Progenitor cell of endocrine pancreas (in vitro differentiated cells): Measurements from ENCODE around the gene POLR2M. TPM values are rescaled to one million over a fixed set of nuclear protein-coding genes. Genes with fewer than 3 reads are reported as not detected.

ENCODE experiments used
- DNase-seq: peaks from one replicate; pipeline ENCODE4 v3.0.0; 2021; ENCODE audit warnings: low spot score; ENCODE audit not compliant: unreplicated experiment
- H3K27ac Mint-ChIP-seq: 2 replicates; pipeline ENCODE4 v1.8.0; 2021; ENCODE audit warnings: mild to moderate bottlenecking, moderate library complexity, mixed read lengths
- H3K27me3 Mint-ChIP-seq: 2 replicates; pipeline ENCODE4 v1.8.0; 2021; ENCODE audit warnings: mixed read lengths
- H3K36me3 Mint-ChIP-seq: 2 replicates; pipeline ENCODE4 v1.8.0; 2022; ENCODE audit warnings: mixed read lengths; ENCODE audit not compliant: insufficient read depth
- H3K4me1 Mint-ChIP-seq: 2 replicates; pipeline ENCODE4 v1.8.0; 2021; ENCODE audit warnings: low read depth, mixed read lengths
- H3K4me3 Mint-ChIP-seq: 2 replicates; pipeline ENCODE4 v1.8.0; 2021; ENCODE audit warnings: low read depth, mild to moderate bottlenecking, moderate library complexity, mixed read lengths
- H3K9me3 Mint-ChIP-seq: 2 replicates; pipeline ENCODE4 v1.8.0; 2021; ENCODE audit warnings: low read depth, mixed read lengths
- total RNA-seq: library from RNA; stranded (reverse); gene quantifications from 2 replicates; pipeline ENCODE4 v1.2.1, GENCODE V29; 2021
- TF ChIP-seq, protein P1 (sequence below): fragments of 200-600 bp; sonication (generic); IDR thresholded peaks from one replicate; pipeline ENCODE4 v1.5.0; 2021; ENCODE audit warnings: antibody characterized with exemption, mild to moderate bottlenecking; ENCODE audit not compliant: unreplicated experiment

POLR2M gene
- total RNA-seq, 1 donor from 2014 or later = 64.3 TPM

DNA sequence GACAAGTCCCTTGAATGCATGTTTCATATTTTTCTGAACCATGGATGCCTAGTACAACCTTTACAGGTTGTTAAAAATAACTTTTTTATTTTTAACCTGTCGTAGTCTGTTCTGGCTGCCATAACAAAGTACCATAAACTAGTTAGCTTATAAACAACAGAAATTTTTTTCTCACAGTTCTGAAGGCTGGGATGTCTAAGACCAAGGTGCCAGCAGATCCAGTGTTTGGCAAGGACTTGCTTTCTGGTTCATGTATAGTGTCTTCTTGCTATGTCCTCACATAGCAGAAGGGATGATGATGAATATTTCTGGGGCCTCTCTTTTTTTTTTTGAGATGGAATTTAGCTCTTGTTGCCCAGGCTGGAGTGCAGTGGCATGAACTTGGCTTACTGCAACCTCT, 23.0 kb upstream of the POLR2M start:
- Mint-ChIP-seq H3K4me1 (no peaks in the 10 kb centered on the region), H3K4me3 (no peak overlapping the region), H3K27me3 (no peaks in the 10 kb centered on the region), H3K27ac (no peak overlapping the region), H3K36me3 (peaks cover 1% of the 10 kb centered on the region), H3K9me3 (no peaks in the 10 kb centered on the region)
- TF ChIP-seq, protein P1, sequence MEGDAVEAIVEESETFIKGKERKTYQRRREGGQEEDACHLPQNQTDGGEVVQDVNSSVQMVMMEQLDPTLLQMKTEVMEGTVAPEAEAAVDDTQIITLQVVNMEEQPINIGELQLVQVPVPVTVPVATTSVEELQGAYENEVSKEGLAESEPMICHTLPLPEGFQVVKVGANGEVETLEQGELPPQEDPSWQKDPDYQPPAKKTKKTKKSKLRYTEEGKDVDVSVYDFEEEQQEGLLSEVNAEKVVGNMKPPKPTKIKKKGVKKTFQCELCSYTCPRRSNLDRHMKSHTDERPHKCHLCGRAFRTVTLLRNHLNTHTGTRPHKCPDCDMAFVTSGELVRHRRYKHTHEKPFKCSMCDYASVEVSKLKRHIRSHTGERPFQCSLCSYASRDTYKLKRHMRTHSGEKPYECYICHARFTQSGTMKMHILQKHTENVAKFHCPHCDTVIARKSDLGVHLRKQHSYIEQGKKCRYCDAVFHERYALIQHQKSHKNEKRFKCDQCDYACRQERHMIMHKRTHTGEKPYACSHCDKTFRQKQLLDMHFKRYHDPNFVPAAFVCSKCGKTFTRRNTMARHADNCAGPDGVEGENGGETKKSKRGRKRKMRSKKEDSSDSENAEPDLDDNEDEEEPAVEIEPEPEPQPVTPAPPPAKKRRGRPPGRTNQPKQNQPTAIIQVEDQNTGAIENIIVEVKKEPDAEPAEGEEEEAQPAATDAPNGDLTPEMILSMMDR = no peak
- DNase-seq = no peak

DNA sequence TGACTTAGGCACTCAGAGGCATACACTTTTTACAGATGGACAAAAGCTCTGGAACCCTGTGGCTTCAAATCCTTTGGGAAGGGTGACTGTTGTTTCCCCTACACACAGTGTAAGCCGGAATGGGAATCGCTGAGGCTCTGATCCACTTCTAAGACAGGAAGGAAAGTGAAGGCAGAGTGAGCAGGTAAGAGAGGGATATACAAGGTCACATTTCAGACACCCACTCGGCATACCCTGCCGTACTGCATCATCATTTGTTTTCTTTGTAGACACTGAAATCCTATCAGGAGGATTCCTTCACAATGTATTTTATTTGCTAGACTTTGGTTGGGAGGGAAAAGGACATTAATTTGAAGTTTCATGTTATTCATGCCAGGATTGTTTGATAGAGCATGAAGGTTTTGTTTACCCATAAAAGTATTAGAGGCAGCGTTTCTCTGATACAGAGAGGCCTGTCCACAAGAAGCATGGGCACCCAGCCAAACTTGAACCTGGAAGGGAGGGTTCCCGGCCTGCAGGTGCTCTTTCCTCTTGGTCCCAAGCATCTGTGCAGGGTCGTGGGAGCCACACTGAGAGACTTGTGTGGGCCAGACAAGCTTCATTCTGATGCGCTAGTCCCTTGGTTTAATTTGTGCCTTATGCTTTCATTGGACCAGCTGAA, 21.9 kb upstream of the POLR2M start:
- H3K9me3 Mint-ChIP-seq = no peaks in the 10 kb centered on the region
- no peaks in the 10 kb centered on the region for H3K27me3 Mint-ChIP-seq
- H3K4me1 Mint-ChIP-seq = no peaks in the 10 kb centered on the region
- peaks cover 1% of the 10 kb centered on the region for H3K36me3 Mint-ChIP-seq
- DNase-seq = no peak
- peak overlapping the region; percentile 71 for H3K27ac Mint-ChIP-seq
- TF ChIP-seq, protein P1 = no peak
- H3K4me3 Mint-ChIP-seq = no peak overlapping the region

DNA sequence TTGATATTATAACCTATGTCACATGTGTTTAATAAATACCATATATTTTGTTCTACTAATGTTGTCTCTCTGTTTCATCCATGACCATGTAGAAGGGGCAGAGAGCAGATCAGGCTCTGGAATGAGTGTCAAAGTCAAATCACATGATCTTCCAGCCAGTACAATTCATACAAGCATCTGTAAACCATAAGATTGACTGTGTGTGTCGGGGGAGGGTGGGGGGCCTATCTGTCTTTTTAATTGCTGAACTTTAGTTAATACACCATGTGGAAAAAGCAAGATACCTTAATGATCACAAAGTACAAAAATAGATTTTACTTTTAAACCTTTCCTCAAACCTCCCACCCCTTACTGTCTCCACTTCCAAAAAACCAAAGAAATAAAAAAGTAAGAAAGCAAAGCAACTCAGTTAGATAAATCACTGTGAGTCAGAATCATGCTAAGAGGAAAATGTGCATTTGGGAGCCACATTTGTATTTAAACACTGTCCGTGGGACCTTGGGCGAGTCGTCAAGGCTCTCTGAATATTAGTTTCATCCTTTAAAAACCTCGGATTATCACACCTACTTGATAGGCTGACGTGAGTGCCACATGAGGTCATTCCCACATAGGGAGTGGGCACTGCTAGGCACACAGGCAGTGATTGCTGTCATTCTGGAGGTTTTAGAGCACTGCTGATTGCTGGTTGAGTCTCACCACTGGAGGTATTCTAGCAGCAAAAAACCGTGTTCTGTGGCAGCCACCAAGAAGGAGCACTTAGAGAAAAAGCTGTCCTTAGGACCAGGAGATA, 21.0 kb upstream of the POLR2M start:
- TF ChIP-seq, protein P1 = no peak
- peak overlapping the region; percentile 17 for H3K27ac Mint-ChIP-seq
- peaks cover 1% of the 10 kb centered on the region for H3K36me3 Mint-ChIP-seq
- no peak overlapping the region for H3K4me3 Mint-ChIP-seq
- DNase-seq = no peak
- H3K9me3 Mint-ChIP-seq = no peaks in the 10 kb centered on the region
- no peaks in the 10 kb centered on the region for H3K4me1 Mint-ChIP-seq
- no peaks in the 10 kb centered on the region for H3K27me3 Mint-ChIP-seq

DNA sequence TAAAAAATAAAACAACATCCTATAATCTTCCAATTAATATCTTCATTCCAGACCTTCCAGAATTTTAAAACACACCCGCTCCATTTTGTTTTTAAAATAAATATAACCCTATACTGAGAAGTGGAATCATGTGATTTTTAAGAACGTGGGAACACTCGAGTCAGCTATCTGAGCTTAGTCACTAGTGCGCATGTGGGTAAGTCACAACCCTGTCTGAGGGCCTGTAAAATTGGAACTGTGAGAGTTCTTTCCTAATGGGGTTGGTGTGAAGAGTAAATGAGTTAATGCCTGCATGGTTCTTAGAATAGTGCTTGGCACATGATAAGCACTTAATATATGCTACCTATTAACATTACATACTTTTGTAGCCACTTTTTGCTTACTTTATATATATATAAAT, 19.9 kb upstream of the POLR2M start:
- no peaks in the 10 kb centered on the region for H3K9me3 Mint-ChIP-seq
- H3K4me1 Mint-ChIP-seq = no peaks in the 10 kb centered on the region
- DNase-seq = no peak
- no peak overlapping the region for H3K4me3 Mint-ChIP-seq
- peaks cover 1% of the 10 kb centered on the region for H3K36me3 Mint-ChIP-seq
- no peak overlapping the region for H3K27ac Mint-ChIP-seq
- H3K27me3 Mint-ChIP-seq = no peaks in the 10 kb centered on the region
- TF ChIP-seq, protein P1 = no peak

DNA sequence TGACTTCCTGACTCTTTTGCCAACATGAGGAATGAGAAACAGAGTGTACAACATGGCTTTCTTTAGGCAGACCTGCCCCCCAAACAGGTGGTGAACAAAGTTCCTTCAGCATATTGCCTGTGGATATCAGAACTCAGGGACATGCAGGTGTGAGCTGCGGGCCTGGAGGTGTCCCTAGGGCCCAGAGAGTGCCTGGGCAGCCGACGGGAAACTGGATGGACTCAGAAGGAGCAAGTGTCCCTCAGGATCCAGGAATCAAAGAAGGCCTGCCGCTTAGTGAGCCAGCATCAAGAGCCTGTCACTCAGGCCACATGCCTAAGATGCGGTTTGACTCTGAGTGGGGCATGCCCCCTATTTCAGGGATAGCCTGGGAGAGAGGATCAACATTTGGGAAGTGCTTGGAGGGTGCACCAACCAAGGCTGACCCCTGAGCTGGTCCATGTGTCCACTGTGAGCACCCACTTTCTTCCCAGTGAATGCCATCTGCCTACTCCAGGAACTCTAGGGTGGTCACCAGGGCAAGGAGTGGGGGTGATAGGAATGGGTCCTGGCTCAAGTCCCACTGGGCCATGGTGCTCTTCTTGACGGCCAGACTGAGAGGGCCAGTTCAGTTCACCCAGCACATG, 16.1 kb upstream of the POLR2M start:
- Mint-ChIP-seq H3K4me1 (no peaks in the 10 kb centered on the region), H3K27me3 (no peaks in the 10 kb centered on the region), H3K36me3 (no peaks in the 10 kb centered on the region), H3K27ac (no peak overlapping the region), H3K4me3 (no peak overlapping the region), H3K9me3 (no peaks in the 10 kb centered on the region)
- TF ChIP-seq, protein P1 = no peak
- no peak for DNase-seq
